ENCODE data around the gene CYP4F3. TPM values are rescaled to one million over a fixed set of nuclear protein-coding genes. Genes with fewer than 3 reads are reported as not detected.

The CYP4F3 gene
- total RNA-seq, 1 donor = not detected

- no peak for TF ChIP-seq CTCF (IDR thresholded peaks at IDR 0.05; ENCODE audit: extremely low read depth, low read depth, low read length)
- Histone ChIP-seq H3K27me3 (ENCODE audit: insufficient read depth, low read length) (no peaks in the 10 kb centered on the region), H3K9me3 (ENCODE audit: low read depth, low read length) (no peaks in the 10 kb centered on the region), H3K4me1 (ENCODE audit: insufficient read depth, low read length) (no peaks in the 10 kb centered on the region), H3K27ac (ENCODE audit: low read depth, low read length) (no peak overlapping the region), H3K36me3 (ENCODE audit: insufficient read depth, low read length) (no peaks in the 10 kb centered on the region), H4K20me1 (ENCODE audit: insufficient read depth, low read length) (no peaks in the 10 kb centered on the region), H3K4me2 (ENCODE audit: insufficient read depth, low read length) (no peak overlapping the region), H3K4me3 (ENCODE audit: insufficient read depth, low read length) (no peak overlapping the region), H3K79me2 (ENCODE audit: insufficient read depth, low read length) (no peaks in the 10 kb centered on the region), H2AFZ (ENCODE audit: low read length) (no peak overlapping the region)
- DNase-seq (ENCODE audit: insufficient read length, low spot score, missing footprints) = no peak
Observed at GRCh38 chr19:15609261-15609660, 31.4 kb upstream of the CYP4F3 start.

GRCh38 chr19:15612342-15612741, 28.4 kb upstream of the CYP4F3 start:
- Histone ChIP-seq H3K9me3 (ENCODE audit: low read depth, low read length) (no peaks in the 10 kb centered on the region), H3K36me3 (ENCODE audit: insufficient read depth, low read length) (no peaks in the 10 kb centered on the region), H3K4me1 (ENCODE audit: insufficient read depth, low read length) (no peaks in the 10 kb centered on the region), H3K79me2 (ENCODE audit: insufficient read depth, low read length) (no peaks in the 10 kb centered on the region), H3K4me2 (ENCODE audit: insufficient read depth, low read length) (no peak overlapping the region), H3K27me3 (ENCODE audit: insufficient read depth, low read length) (no peaks in the 10 kb centered on the region), H4K20me1 (ENCODE audit: insufficient read depth, low read length) (no peaks in the 10 kb centered on the region), H2AFZ (ENCODE audit: low read length) (no peak overlapping the region), H3K4me3 (ENCODE audit: insufficient read depth, low read length) (no peak overlapping the region), H3K27ac (ENCODE audit: low read depth, low read length) (no peak overlapping the region)
- TF ChIP-seq CTCF (IDR thresholded peaks at IDR 0.05; ENCODE audit: extremely low read depth, low read depth, low read length) = no peak
- DNase-seq (ENCODE audit: insufficient read length, low spot score, missing footprints) = no peak

GRCh38 chr19:15613338-15613737, 27.4 kb upstream of the CYP4F3 start:
- H3K27me3 ChIP-seq (ENCODE audit: insufficient read depth, low read length) = no peaks in the 10 kb centered on the region
- no peak overlapping the region for H3K27ac ChIP-seq (ENCODE audit: low read depth, low read length)
- DNase-seq (ENCODE audit: insufficient read length, low spot score, missing footprints) = no peak
- TF ChIP-seq CTCF (IDR thresholded peaks at IDR 0.05; ENCODE audit: extremely low read depth, low read depth, low read length) = no peak
- H3K36me3 ChIP-seq (ENCODE audit: insufficient read depth, low read length) = no peaks in the 10 kb centered on the region
- H2AFZ ChIP-seq (ENCODE audit: low read length) = no peak overlapping the region
- no peaks in the 10 kb centered on the region for H3K9me3 ChIP-seq (ENCODE audit: low read depth, low read length)
- H3K4me2 ChIP-seq (ENCODE audit: insufficient read depth, low read length) = no peak overlapping the region
- H3K4me1 ChIP-seq (ENCODE audit: insufficient read depth, low read length) = no peaks in the 10 kb centered on the region
- no peaks in the 10 kb centered on the region for H3K79me2 ChIP-seq (ENCODE audit: insufficient read depth, low read length)
- no peak overlapping the region for H3K4me3 ChIP-seq (ENCODE audit: insufficient read depth, low read length)
- no peaks in the 10 kb centered on the region for H4K20me1 ChIP-seq (ENCODE audit: insufficient read depth, low read length)

- H4K20me1 ChIP-seq (ENCODE audit: insufficient read depth, low read length) = no peaks in the 10 kb centered on the region
- no peak within 1 kb of the TSS for H3K27ac ChIP-seq (ENCODE audit: low read depth, low read length)
- no peaks in the 10 kb centered on the region for H3K27me3 ChIP-seq (ENCODE audit: insufficient read depth, low read length)
- no peak for TF ChIP-seq CTCF (IDR thresholded peaks at IDR 0.05; ENCODE audit: extremely low read depth, low read depth, low read length)
- no peaks in the 10 kb centered on the region for H3K4me1 ChIP-seq (ENCODE audit: insufficient read depth, low read length)
- H3K4me2 ChIP-seq (ENCODE audit: insufficient read depth, low read length) = no peak within 1 kb of the TSS
- H3K4me3 ChIP-seq (ENCODE audit: insufficient read depth, low read length) = no peak within 1 kb of the TSS
- H3K79me2 ChIP-seq (ENCODE audit: insufficient read depth, low read length) = no peaks in the 10 kb centered on the region
- no peaks in the 10 kb centered on the region for H3K36me3 ChIP-seq (ENCODE audit: insufficient read depth, low read length)
- H3K9me3 ChIP-seq (ENCODE audit: low read depth, low read length) = no peaks in the 10 kb centered on the region
- H2AFZ ChIP-seq (ENCODE audit: low read length) = no peak within 1 kb of the TSS
- DNase-seq (ENCODE audit: insufficient read length, low spot score, missing footprints) = no peak
Observed at GRCh38 chr19:15614507-15615379, 26.0 kb upstream of the CYP4F3 start, which contains the start of gene CYP4F8. TSS of gene CYP4F8 (plus strand) at chr19:15615218. CDS start at chr19:15615617, 399 bp downstream.
